Kidney glomerular epithelial cell (primary cell): ENCODE data around the gene VPS13D.
A peak's percentile ranks its signal among the peaks of the same experiment; 100 is the strongest.
"Not testable (repeated sequence)": the region's sequence is repeated elsewhere in the genome, so short reads cannot be mapped to it uniquely, and the experiment has no call there.

ENCODE experiments used
- DNase-seq: peaks from one replicate; lab custom pipeline; 2025; lab: John Stamatoyannopoulos, UW

The VPS13D gene

GRCh38 chr1:12369258-12369657 is 139.4 kb downstream of the VPS13D start:
- no peak for DNase-seq

GRCh38 chr1:12370333-12370975 is 140.6 kb downstream of the VPS13D start:
- no peak for DNase-seq

DNA sequence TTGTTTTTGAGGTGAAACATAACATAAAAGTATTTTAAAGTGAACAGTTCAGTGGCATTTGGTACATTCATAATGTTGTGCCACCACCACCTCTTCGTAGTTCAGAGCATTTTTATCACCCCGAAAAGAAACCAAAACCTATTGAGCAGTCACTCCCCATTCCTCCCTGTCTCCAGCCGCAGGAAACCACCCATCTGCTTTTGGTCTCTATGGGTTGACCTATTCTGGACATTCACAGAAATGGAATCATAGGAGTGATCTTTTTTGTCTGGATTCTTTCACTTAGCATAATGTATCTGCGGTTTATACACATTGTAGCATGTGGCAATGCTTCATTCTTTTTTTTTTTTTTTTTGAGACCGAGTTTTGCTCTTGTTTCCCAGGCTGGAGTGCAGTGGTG is 141.2 kb downstream of the VPS13D start:
- no peak for DNase-seq

DNA sequence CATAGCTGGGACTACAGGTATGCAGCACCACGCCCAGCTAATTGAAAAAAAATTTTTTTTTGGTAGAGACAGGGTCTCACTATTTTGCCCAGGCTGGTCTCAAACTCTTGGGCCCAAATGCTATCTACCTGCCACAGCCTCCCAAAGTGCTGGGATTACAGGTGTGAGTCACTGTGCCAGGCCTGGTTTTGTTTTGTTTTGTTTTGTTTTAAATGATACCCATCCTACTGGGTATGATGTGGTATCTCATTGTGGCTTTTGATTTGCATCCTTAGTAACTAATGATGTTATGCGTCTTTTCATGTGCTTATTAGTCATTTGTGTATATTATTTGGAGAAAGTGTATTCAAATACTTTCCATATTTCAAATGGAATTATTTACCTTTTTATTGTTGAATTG is 142.3 kb downstream of the VPS13D start:
- no peak for DNase-seq

DNA sequence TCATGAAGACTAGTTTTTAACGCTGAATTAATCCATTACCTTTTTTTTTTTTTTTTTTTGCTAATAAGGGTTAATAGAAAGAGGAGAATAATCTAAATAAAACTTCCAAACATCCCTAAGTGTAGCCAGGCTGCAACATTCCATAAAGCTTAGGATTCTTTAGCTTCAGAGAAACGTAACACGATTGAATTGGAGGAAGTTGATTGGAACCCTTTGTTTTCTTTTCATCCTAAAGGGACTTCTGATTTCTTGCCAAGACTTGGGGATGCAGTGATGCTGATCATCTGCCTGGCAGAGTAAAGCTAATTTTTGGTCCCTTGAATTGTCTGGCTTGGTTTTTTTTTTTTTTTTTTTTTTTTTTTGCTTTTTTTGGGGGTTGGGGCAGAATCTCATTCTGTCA is 142.9 kb downstream of the VPS13D start:
- no peak for DNase-seq

- DNase-seq = no peak
Observed at GRCh38 chr1:12375133-12375829, 145.5 kb downstream of the VPS13D start.

DNA sequence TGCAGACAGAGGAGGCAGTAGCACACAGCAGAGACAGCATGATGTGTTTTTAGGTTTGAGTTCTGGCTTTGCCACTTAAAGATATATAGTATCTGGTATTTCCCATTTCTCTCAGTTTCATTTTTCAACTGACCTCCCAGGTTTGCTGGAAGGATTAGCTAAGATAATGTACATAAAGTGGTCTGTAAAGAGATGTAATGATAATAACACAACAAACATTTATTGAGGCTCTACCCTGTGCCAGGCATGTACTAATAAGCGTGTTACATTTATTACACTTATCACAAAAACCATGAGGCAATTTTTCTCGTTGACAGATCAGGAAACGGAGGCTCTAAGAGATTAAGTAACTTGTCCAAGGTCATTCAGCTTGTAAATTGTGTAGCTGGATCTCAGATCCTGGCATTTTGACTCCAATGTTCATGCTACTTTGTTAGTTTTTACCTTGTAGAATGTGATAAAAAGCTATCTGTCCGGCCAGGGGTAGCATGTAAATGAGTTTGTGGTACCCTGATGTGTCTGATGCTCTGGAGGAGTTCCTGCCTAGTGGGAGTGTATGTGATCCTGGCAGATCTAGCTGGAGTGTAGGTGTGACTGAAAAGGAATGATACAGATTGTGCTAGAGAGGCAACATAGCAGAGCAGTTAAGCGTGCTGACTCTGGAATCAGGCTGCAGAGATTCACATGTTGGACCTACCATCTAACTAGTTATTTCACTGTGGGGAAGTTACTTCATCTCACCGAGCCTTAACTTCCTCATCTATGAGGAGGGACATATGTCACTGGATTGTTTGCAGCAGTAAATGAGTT is 146.6 kb downstream of the VPS13D start:
- no peak for DNase-seq

DNA sequence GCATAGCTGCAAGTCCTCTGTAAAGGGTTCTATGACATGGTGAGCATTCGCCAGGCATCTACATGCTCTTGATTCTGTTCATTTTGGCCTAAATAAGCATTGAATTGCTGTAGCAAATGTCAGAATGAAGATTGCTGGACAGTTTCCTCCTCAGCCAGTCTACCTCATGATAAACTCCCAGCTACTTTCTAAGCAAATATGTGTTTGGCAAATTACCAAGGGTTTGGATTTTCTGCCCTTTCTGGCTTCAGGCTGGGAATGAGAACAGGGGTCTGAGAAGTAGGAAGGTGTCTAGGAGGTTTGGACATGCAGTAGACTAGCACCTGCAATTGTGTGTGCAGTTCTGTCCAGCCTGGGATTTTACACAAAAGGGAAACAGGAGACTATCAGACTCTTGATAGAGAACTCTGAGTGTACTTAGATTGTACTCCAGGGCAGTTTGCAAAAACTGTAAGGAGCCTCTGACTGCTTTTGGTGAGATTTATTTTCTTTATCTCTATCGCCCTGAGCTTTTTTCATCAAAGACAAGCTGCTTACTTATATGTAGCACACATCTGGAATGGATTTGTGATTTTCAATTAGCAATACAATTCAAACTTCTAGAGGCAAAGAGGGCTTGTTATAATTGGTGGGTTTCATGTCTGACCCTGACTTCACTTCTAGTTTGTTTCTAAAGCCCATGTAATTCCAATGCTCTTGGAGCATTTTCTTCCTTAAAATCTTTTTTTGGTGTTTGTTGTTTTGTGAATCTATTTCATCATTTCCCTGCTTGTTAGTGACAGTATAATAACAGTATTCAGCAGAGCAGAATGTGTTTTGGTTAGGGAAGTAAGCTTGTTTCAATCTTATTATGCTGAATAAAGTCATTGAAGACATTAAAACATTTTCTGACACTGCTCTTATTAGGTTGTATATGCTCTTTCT is 150.8 kb downstream of the VPS13D start:
- DNase-seq = no peak

DNA sequence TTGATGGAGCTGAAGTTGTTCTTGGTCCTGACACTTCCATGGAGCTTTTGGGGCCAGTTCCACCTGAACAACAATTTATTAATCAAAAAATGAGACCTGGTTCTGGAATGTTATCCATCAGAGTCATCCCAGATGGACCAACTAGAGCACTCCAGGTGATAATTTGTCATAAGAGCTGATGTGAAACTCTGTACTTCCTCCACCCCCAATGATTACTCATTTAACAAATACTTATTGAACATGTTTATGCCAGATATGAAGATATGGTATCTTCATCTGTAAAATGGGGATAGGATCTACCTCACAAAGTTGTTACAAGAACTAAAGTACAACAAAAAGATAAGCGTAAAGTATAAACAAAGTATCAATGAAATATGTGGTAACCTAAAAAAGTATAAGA is 153.2 kb downstream of the VPS13D start:
- no peak for DNase-seq

GRCh38 chr1:12383786-12384185 is 154.0 kb downstream of the VPS13D start:
- peak; percentile 37 for DNase-seq

DNA sequence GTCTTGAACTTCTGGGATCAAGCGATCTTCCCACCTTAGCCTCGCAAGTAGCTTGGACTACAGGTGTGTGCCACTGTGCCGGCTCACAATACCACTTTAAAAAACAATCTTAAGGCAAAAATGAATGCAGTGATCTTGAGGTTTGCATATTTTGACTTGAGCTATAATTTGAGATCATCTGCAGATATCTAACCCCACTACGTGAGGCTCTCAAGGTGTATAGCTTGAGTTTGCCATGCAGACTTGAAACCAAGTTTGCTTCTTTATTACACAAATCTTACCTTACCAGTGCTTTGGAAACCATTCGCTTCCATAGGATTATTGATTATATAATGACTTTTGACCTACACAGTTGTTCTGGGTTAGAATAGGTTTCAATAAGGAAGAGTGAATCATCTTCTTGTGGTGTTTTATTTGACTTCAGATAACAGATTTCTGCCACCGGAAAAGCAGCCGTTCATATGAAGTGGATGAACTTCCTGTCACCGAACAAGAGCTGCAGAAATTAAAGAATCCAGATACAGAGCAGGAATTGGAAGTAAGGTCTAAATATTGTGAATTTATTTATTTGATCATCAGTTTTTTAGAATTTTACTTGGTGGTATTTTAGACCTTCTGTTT is 155.1 kb downstream of the VPS13D start:
- DNase-seq = no peak

- DNase-seq = peak; percentile 63
Observed at GRCh38 chr1:12386130-12386529, 156.3 kb downstream of the VPS13D start.

GRCh38 chr1:12387641-12388040 is 157.8 kb downstream of the VPS13D start:
- DNase-seq = no peak

GRCh38 chr1:12390296-12390695 is 160.5 kb downstream of the VPS13D start:
- DNase-seq = not testable (repeated sequence)

GRCh38 chr1:12397462-12398450 is 167.9 kb downstream of the VPS13D start:
- no peak for DNase-seq

GRCh38 chr1:12398479-12398878 is 168.6 kb downstream of the VPS13D start:
- DNase-seq = no peak

DNA sequence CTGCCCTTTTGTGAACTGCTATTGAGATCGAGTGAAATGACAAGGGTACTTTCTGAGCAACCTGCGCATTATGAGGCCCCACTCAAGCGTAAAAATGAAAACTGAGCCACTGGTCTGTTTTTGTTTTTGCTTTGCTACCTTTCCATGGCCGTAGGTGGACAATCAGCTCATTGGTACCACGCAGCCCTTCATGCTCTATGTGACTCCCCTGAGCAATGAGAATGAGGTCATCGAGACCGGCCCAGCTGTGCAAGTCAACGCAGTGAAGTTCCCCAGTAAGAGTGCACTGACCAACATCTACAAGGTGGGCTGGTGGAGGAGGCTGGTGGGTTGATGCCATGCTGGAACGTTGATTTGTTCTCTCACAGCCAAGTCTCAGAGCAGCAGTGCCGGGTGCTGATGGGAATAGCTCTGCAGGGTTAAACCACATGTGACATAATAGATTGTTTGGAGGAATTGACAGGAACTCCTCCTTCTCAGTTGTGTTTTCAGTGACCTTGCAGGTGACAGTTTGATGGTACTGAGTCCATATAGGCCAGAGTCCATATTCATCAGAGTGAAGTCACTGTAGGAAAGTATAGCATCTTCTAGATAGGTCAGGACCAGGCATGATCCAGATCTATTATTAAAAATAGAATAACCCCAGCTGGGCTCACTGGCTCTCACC is 170.3 kb downstream of the VPS13D start:
- no peak for DNase-seq

DNA sequence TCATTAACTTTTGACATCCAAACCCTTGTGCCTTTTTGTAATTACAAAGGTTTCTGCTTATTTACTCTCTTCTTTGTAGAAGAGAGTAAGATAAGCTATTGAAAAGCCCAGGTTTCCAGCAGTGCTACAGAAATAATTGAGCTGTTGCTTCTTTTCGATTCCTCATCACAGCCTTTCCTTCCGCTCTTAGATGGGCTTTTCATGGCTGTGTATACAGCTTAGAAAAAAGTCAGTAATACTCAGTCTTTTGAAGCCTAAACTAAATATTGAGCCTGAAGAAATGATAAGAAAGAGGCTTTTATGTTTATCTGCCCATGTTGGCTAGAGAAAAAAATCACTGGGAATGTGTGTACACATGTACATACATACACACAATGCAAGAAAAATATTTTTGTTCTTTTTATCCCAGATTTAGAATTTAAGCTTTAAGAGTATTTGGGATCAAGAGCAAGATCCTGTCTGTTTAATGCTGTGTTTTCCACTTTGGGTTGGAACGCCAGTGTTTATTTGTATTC is 172.4 kb downstream of the VPS13D start:
- no peak for DNase-seq

DNA sequence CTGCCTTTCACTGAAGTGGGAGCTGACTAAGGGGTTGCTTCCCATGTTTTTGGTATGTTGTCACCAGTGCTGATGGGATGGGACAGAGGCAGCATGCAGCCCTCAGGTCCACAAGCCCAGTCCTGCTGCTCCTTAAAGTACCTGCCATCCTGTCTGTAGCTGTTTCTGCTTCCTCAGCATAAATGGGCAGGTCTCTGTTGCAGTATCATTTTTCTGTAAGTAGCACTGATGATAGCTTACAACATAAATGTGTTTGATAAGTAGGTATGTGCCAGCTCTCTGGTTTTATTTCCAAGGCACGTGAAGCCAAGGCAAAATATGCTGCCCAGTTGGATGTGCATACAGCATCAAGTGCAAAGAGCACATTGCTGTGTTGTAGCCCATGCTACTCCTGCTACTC is 173.0 kb downstream of the VPS13D start:
- DNase-seq = no peak
